Measurements from ENCODE around the gene RSPO3.

DNA sequence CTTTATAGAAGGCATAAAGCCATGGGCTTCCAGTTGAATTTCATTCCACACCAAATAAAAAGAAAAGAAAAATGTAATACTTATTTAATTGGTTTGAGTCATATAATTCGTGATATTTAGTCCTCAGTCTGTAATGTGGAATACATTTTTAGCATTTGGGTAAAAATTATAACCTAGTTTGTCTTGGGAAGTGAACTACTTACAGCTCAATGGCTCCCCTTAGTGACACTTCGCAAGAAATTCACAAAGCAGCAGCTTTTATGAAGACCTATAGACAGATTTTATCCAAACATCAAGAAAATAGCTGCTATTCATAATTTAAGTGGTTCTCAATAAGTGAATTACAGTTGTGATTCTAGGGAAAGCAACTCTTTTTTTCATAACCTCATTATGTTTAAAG, 72.1 kb downstream of the RSPO3 start:
- TF ChIP-seq, protein P1, sequence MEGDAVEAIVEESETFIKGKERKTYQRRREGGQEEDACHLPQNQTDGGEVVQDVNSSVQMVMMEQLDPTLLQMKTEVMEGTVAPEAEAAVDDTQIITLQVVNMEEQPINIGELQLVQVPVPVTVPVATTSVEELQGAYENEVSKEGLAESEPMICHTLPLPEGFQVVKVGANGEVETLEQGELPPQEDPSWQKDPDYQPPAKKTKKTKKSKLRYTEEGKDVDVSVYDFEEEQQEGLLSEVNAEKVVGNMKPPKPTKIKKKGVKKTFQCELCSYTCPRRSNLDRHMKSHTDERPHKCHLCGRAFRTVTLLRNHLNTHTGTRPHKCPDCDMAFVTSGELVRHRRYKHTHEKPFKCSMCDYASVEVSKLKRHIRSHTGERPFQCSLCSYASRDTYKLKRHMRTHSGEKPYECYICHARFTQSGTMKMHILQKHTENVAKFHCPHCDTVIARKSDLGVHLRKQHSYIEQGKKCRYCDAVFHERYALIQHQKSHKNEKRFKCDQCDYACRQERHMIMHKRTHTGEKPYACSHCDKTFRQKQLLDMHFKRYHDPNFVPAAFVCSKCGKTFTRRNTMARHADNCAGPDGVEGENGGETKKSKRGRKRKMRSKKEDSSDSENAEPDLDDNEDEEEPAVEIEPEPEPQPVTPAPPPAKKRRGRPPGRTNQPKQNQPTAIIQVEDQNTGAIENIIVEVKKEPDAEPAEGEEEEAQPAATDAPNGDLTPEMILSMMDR (IDR thresholded peaks at IDR 0.05) = peak; percentile 22 to 48 (median 37)
- TF ChIP-seq POLR2AphosphoS5 (IDR thresholded peaks at IDR 0.05) = no peak
